ENCODE results near the gene ASAP3. TPM values are rescaled to one million over a fixed set of nuclear protein-coding genes. Genes with fewer than 3 reads are reported as not detected.

The ASAP3 gene
- total RNA-seq, 1 donor, result 107 TPM

DNA sequence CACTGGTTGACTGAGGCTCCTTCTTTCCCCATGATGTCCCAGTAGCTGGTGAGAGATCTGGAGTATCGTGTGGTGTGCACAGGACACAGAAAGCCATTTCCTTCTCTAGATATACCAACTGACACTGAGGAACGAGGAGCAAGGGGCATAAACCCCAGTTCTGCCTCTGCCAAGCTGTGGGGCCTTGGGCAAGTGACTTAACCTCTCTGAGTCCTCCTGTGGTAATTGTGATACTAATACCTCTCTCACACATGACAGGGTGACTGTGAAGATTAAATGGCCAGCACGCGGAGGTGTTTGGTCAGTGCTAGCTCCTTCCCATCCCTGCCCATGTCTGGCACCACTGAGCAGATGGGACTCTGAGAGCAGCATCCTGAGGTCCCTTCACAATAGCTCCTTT is 33.1 kb downstream of the ASAP3 start:
- no peaks in the 10 kb centered on the region for H3K27me3 ChIP-seq (ENCODE audit: insufficient read depth, low read length)
- peaks cover 6% of the 10 kb centered on the region for H4K20me1 ChIP-seq (ENCODE audit: insufficient read depth, low read length)
- no peaks in the 10 kb centered on the region for H3K9me3 ChIP-seq (ENCODE audit: low read depth, low read length)
- H3K4me1 ChIP-seq (ENCODE audit: insufficient read depth, low read length), result peaks cover 21% of the 10 kb centered on the region
- peaks cover 12% of the 10 kb centered on the region for H3K36me3 ChIP-seq (ENCODE audit: insufficient read depth, low read length)
- DNase-seq (ENCODE audit: insufficient read length, low spot score, missing footprints), result no peak
- H3K27ac ChIP-seq (ENCODE audit: low read depth, low read length), result no peak overlapping the region
- no peaks in the 10 kb centered on the region for H3K79me2 ChIP-seq (ENCODE audit: insufficient read depth, low read length)
- no peak overlapping the region for H3K4me2 ChIP-seq (ENCODE audit: insufficient read depth, low read length)
- no peak overlapping the region for H2AFZ ChIP-seq (ENCODE audit: low read length)
- TF ChIP-seq, protein P1, sequence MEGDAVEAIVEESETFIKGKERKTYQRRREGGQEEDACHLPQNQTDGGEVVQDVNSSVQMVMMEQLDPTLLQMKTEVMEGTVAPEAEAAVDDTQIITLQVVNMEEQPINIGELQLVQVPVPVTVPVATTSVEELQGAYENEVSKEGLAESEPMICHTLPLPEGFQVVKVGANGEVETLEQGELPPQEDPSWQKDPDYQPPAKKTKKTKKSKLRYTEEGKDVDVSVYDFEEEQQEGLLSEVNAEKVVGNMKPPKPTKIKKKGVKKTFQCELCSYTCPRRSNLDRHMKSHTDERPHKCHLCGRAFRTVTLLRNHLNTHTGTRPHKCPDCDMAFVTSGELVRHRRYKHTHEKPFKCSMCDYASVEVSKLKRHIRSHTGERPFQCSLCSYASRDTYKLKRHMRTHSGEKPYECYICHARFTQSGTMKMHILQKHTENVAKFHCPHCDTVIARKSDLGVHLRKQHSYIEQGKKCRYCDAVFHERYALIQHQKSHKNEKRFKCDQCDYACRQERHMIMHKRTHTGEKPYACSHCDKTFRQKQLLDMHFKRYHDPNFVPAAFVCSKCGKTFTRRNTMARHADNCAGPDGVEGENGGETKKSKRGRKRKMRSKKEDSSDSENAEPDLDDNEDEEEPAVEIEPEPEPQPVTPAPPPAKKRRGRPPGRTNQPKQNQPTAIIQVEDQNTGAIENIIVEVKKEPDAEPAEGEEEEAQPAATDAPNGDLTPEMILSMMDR (IDR thresholded peaks at IDR 0.05; ENCODE audit: extremely low read depth, low read depth, low read length), result no peak
- no peak overlapping the region for H3K4me3 ChIP-seq (ENCODE audit: insufficient read depth, low read length)

DNA sequence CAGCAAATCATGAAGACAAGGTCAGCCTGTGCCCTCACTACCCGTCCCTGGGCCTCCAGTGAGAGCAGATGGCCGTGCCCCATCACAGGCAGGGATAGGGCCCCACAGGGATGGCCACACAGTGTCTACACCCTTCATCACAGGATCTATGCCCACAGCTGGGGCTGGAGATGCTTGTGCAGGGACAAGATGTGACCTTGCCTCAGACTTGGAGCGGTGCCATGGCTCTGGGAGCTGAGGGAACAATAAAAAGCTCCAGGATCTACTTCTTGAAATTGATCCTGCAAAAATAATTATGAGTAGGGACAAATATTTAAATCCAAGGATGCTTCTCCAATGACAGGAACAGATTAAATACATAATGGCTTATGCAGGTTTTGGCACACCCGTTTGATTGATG is 34.0 kb downstream of the ASAP3 start:
- Histone ChIP-seq H3K4me3 (ENCODE audit: insufficient read depth, low read length) (no peak overlapping the region), H3K36me3 (ENCODE audit: insufficient read depth, low read length) (peaks cover 11% of the 10 kb centered on the region), H4K20me1 (ENCODE audit: insufficient read depth, low read length) (peaks cover 3% of the 10 kb centered on the region), H3K4me1 (ENCODE audit: insufficient read depth, low read length) (peaks cover 19% of the 10 kb centered on the region), H3K79me2 (ENCODE audit: insufficient read depth, low read length) (no peaks in the 10 kb centered on the region), H3K4me2 (ENCODE audit: insufficient read depth, low read length) (no peak overlapping the region), H3K9me3 (ENCODE audit: low read depth, low read length) (no peaks in the 10 kb centered on the region), H3K27ac (ENCODE audit: low read depth, low read length) (no peak overlapping the region), H2AFZ (ENCODE audit: low read length) (no peak overlapping the region), H3K27me3 (ENCODE audit: insufficient read depth, low read length) (no peaks in the 10 kb centered on the region)
- no peak for DNase-seq (ENCODE audit: insufficient read length, low spot score, missing footprints)
- TF ChIP-seq, protein P1 (IDR thresholded peaks at IDR 0.05; ENCODE audit: extremely low read depth, low read depth, low read length), result no peak

DNA sequence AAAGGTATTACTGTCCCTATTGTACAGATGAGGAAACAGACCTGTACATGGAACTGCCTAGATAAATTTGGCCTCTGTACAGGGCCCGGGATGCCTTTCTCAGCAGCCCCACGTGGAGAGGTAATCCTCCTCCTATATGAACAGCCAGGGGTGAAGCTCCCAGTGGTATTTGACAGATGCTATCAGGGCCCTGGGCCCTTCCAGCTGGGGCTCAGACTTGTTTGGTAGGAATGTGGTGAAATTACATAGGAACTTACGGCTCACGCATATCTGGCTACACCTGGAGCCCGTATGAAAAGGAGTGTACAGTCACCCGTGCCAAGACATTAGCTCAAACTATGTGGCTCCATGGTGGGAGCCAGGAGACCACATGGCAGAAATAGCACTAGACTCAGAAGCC is 34.7 kb downstream of the ASAP3 start:
- TF ChIP-seq, protein P1 (IDR thresholded peaks at IDR 0.05; ENCODE audit: extremely low read depth, low read depth, low read length), result no peak
- Histone ChIP-seq H3K4me1 (ENCODE audit: insufficient read depth, low read length) (peaks cover 25% of the 10 kb centered on the region), H4K20me1 (ENCODE audit: insufficient read depth, low read length) (peaks cover 3% of the 10 kb centered on the region), H3K27ac (ENCODE audit: low read depth, low read length) (no peak overlapping the region), H3K36me3 (ENCODE audit: insufficient read depth, low read length) (peaks cover 8% of the 10 kb centered on the region), H3K4me2 (ENCODE audit: insufficient read depth, low read length) (no peak overlapping the region), H3K4me3 (ENCODE audit: insufficient read depth, low read length) (no peak overlapping the region), H3K27me3 (ENCODE audit: insufficient read depth, low read length) (no peaks in the 10 kb centered on the region), H2AFZ (ENCODE audit: low read length) (no peak overlapping the region), H3K9me3 (ENCODE audit: low read depth, low read length) (no peaks in the 10 kb centered on the region), H3K79me2 (ENCODE audit: insufficient read depth, low read length) (no peaks in the 10 kb centered on the region)
- DNase-seq (ENCODE audit: insufficient read length, low spot score, missing footprints), result no peak

DNA sequence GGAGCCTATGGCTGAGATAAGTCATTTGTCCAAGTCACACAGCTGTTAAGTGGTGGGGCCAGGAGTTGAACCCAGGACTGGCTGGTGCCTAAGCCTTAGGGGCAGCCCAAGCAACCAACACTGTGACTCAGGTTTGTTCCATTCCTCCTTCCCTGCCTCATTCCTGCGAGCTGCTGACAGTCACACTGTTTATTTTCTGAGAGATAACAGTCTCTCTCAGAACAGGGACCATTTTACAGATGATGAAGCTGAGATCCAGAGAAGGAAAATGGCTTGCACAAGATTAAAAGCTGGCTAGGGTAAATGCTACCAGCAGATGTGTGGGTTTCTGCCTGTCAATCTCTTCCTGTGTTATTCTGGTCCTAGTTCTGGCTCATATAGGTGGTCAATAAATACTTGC is 35.1 kb downstream of the ASAP3 start:
- Histone ChIP-seq H3K36me3 (ENCODE audit: insufficient read depth, low read length) (peaks cover 8% of the 10 kb centered on the region), H3K9me3 (ENCODE audit: low read depth, low read length) (no peaks in the 10 kb centered on the region), H2AFZ (ENCODE audit: low read length) (no peak overlapping the region), H3K27me3 (ENCODE audit: insufficient read depth, low read length) (no peaks in the 10 kb centered on the region), H3K4me1 (ENCODE audit: insufficient read depth, low read length) (peaks cover 27% of the 10 kb centered on the region), H3K4me2 (ENCODE audit: insufficient read depth, low read length) (no peak overlapping the region), H3K4me3 (ENCODE audit: insufficient read depth, low read length) (no peak overlapping the region), H3K27ac (ENCODE audit: low read depth, low read length) (no peak overlapping the region), H4K20me1 (ENCODE audit: insufficient read depth, low read length) (peaks cover 3% of the 10 kb centered on the region), H3K79me2 (ENCODE audit: insufficient read depth, low read length) (no peaks in the 10 kb centered on the region)
- DNase-seq (ENCODE audit: insufficient read length, low spot score, missing footprints), result no peak
- TF ChIP-seq, protein P1 (IDR thresholded peaks at IDR 0.05; ENCODE audit: extremely low read depth, low read depth, low read length), result no peak
